A549 (cell line): ENCODE measurements around the gene FGF3.

Source experiments
- CTCF ChIP-seq: fragments of >200 bp; sonication (Bioruptor Twin); formaldehyde crosslinking; IDR thresholded peaks from 3 replicates; pipeline ENCODE4 v1.5.1; 2016
- FOXS1 ChIP-seq: fragments of 250-450 bp; sonication (Bioruptor Pico); IDR thresholded peaks from 2 replicates; pipeline ENCODE4 v1.5.0; 2020; ENCODE audit warnings: mild to moderate bottlenecking, moderate library complexity
- RAD21 ChIP-seq, 2 experiments: fragments of >200 bp in 1 of 2; sonication (Bioruptor Twin) in 1 of 2; formaldehyde crosslinking in 1 of 2; IDR thresholded peaks in 1 of 2; conservative IDR thresholded peaks in 1 of 2; 2 replicates in 1 of 2; 3 replicates in 1 of 2; pipeline ENCODE4 v1.6.1; 2012 to 2018; ENCODE audit warnings: inconsistent platforms in 1 of 2

GRCh38 chr11:69836401-69836800 is 17.2 kb upstream of the FGF3 start:
- TF ChIP-seq CTCF: no peak
- TF ChIP-seq RAD21 (conservative IDR thresholded peaks at IDR 0.05 in 1 of 2, IDR thresholded peaks at IDR 0.05 in 1 of 2): no peak
- TF ChIP-seq FOXS1: no peak
